Measurements from ENCODE around the gene COX7A2. TPM values are rescaled to one million over a fixed set of nuclear protein-coding genes. Genes with fewer than 3 reads are reported as not detected.

The COX7A2 gene
- total and polyA plus RNA-seq, 2 of the 13 experiments (the other 11 are each of a cell fraction or from before 2014, with no cell fraction given): 407 to 556 TPM

GRCh38 chr6:75203721-75204120 lies 39.9 kb downstream of the COX7A2 start:
- Histone ChIP-seq H3K27me3 (ENCODE audit: control insufficient read depth in 1 of 2, insufficient read depth in 2 of 2, low read length in 2 of 2) (peaks cover 6 to 63% of the 10 kb centered on the region in 2 experiments; a peak in 4 of 5 replicates), H4K20me1 (ENCODE audit: insufficient read depth, low read length) (no peaks in the 10 kb centered on the region), H2AFZ (ENCODE audit: low read length) (no peak overlapping the region), H3K9ac (ENCODE audit: insufficient read depth, low read depth, low read length) (no peak overlapping the region), H3K4me3 (replicated peaks in 1 of 3; ENCODE audit: insufficient read depth in 1 of 3, low read depth in 2 of 3, low read length in 3 of 3) (no peak overlapping the region), H3K9me3 (ENCODE audit: low read length) (no peaks in the 10 kb centered on the region), H3K4me1 (ENCODE audit: insufficient read depth, low read length) (no peaks in the 10 kb centered on the region), H3K4me2 (ENCODE audit: low read depth, low read length) (no peak overlapping the region), H3K79me2 (ENCODE audit: insufficient read depth, low read length) (no peaks in the 10 kb centered on the region), H3K36me3 (replicated peaks in 1 of 2; ENCODE audit: control insufficient read depth in 1 of 2, insufficient read depth in 2 of 2, low read length in 2 of 2) (no peaks in the 10 kb centered on the region), H3K27ac (ENCODE audit: extremely low read length, insufficient read depth, low read length) (no peak overlapping the region)
- ATAC-seq: no peak
- FAIRE-seq: no peak
- in situ Hi-C loops (cut with HindIII; ENCODE audit: extremely low pct_ligation_motif_present, low pct_unique_long_range_greater_than_20kb) (loop anchor here (10.0 to 25.0 kb wide), 6 partner anchors 449 to 1466 kb away; no protein-coding TSS in a partner anchor), intact Hi-C loops (cut with micrococcal nuclease; ENCODE audit: unreplicated experiment) (loop anchor here (1.0 to 10.0 kb wide), 5 partner anchors 138 to 1349 kb away; no protein-coding TSS in a partner anchor)
- POLR2A ChIA-PET: no interaction called here
- DNase-seq (ENCODE audit: low spot score): no peak
- WGBS (ENCODE audit: low lambda C conversion rate): 1% methylated on average over 5 of the region's 5 CpGs
- BruUV-seq (replicated peaks): no TSS peak
- CTCF ChIA-PET (ENCODE audit: low intra/inter-chr PET ratio, low total read pairs): interaction anchor here (1.0 to 1.9 kb wide), 2 partner anchors 304 to 794 kb away, joined by 4 to 5 read pairs; no protein-coding TSS in a partner anchor
- TF ChIP-seq TRIM22 (IDR thresholded peaks at IDR 0.05): no peak
- no peak for TF ChIP-seq NFE2 (CRISPR knock-in tag; IDR thresholded peaks at IDR 0.05)
- TF ChIP-seq HDAC2 (CRISPR knock-in tag; IDR thresholded peaks at IDR 0.05): no peak
- TF ChIP-seq MAFG (CRISPR knock-in tag; IDR thresholded peaks at IDR 0.05): no peak
- no peak for TF ChIP-seq GPN1 (CRISPR knock-in tag; IDR thresholded peaks at IDR 0.05; ENCODE audit: borderline replicate concordance)
- TF ChIP-seq HOXA7 (CRISPR knock-in tag; IDR thresholded peaks at IDR 0.05): no peak
- no peak for TF ChIP-seq ELK4 (CRISPR knock-in tag; IDR thresholded peaks at IDR 0.05; ENCODE audit: borderline replicate concordance)
- TF ChIP-seq TCF7 (IDR thresholded peaks at IDR 0.05; ENCODE audit: low read depth): no peak
- TF ChIP-seq RERE (CRISPR knock-in tag; IDR thresholded peaks at IDR 0.05; ENCODE audit: low read depth): no peak
- no peak for TF ChIP-seq HMGXB3 (CRISPR knock-in tag; IDR thresholded peaks at IDR 0.05; ENCODE audit: borderline replicate concordance)
- no peak for TF ChIP-seq NR1H2 (CRISPR knock-in tag; IDR thresholded peaks at IDR 0.05; ENCODE audit: borderline replicate concordance, low read depth)
- no peak for TF ChIP-seq YEATS2 (CRISPR knock-in tag; IDR thresholded peaks at IDR 0.05; ENCODE audit: borderline replicate concordance)

All from HepG2 (cell line).